GM19238 (cell line): Measurements from ENCODE around the gene KIF12.
"Not testable (repeated sequence)": the region's sequence is repeated elsewhere in the genome, so short reads cannot be mapped to it uniquely, and the experiment has no call there.

Source experiments
- DNase-seq: peaks from one replicate; pipeline ENCODE4 v3.0.0; 2011; ENCODE audit warnings: low spot score; ENCODE audit not compliant: insufficient read length

Gene KIF12

DNA sequence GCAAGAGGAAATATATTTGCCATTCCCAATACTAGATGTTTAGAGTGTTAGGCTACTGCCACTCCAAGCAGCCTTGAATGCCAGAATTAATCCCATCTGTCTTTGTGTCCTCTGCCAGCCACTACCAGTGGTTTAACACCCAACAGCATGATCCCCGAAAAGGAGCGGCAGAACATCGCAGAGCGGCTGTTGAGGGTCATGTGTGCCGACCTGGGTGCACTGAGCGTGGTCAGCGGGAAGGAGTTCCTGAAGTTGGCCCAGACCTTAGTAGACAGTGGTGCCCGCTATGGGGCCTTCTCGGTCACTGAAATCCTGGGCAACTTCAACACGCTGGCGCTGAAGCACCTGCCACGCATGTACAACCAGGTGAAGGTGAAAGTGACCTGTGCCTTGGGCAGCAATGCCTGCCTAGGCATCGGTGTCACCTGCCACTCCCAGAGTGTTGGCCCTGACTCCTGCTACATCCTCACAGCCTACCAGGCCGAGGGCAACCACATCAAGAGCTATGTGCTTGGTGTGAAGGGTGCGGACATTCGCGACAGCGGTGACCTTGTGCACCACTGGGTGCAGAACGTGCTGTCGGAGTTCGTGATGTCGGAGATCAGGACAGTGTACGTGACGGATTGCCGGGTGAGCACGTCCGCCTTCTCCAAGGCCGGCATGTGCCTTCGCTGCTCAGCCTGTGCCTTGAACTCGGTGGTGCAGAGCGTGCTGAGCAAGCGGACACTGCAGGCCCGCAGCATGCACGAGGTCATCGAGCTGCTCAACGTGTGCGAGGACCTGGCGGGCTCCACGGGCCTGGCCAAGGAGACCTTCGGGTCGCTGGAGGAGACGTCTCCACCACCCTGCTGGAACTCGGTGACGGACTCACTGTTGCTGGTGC is 50.3 kb downstream of the KIF12 start:
- DNase-seq = no peak

DNA sequence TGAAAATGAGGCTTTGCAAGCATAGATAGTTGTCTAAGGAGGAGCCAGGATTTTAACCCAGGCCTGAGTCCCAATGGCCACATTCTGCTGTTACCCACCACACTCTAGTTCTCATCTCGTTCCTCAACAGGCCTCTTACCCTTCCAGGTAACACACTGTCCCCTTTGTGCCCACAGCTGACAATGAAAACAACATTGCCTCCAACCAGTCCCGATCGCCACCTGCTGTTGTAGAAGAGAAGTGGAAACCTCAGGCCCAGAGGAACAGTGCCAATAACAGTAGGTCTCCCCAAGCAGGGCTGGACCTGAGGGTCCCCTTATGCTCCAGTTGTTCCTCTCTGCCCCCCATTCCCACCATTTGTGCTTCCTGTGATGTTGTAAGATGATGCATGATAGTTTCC is 51.4 kb downstream of the KIF12 start:
- DNase-seq = no peak

DNA sequence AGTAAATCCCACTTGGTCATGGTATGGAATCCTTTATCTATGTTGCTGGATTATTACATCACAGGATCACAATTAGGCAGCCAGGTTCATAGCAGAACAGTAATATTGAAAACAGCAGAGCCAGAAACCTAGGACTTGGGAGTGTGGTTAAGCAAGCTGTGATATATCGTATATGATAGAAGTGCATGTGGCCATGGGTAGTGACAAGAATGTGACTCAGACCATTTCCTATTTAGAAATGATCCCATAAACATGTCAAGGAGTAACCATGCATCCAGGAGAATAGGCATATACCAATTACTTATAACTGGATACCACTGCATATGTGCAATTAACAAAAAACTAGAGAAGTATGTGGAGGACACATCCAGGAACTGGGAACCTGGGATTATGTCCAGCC is 52.2 kb downstream of the KIF12 start:
- no peak for DNase-seq

DNA sequence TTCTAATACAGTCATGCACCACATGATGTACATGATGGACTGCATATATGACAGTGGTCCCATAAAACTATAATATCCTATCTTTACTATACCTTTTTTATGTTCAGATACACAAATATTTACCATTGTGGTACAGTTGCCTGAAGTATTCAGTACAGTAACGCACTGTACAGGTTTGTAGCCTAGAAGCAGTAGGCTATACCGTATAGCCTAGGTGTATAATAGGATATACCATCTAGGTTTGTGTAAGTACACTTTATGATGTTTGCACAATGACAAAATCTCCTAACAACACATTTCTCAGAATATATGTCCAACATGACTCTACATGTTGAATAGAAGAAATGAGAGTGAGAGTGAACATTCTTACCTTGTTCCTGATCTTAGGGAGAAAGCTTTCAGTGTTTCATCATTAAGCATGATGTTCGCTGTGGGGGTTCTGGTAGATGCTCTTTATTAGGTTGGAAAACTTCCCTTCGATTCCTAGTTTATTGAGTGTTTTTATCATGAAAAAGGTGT is 52.8 kb downstream of the KIF12 start:
- DNase-seq = no peak

DNA sequence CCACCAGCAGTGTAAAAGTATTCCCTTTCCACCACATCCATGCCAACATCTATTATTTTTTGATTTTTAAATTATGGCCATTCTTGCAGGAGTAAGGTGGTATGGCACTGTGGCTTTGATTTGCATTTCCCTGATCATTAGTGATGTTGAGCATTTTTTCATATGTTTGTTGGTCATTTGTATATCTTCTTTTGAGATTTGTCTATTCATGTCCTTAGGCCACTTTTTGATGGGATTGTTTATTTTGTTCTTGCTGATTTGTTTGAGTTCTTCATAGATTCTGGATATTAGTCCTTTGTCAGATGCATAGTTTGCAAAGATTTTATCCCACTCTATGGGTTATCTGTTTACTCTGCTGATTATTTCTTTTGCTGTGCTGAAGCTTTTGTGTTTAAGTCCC is 55.4 kb downstream of the KIF12 start:
- DNase-seq = not testable (repeated sequence)
